ENCODE data around the gene RRBP1.

- no peak for TF ChIP-seq CTCF (IDR thresholded peaks at IDR 0.05; ENCODE audit: low read length)
- no peak for TF ChIP-seq EZH2 (IDR thresholded peaks at IDR 0.05; ENCODE audit: borderline replicate concordance, low read length)
These were observed 115.7 kb downstream of the RRBP1 start for GRCh38 chr20:17566345-17566744.

Data from OCI-LY1 (cell line).